Measurements from ENCODE around the gene SCARF2.
"Not testable (repeated sequence)": the region's sequence is repeated elsewhere in the genome, so short reads cannot be mapped to it uniquely, and the experiment has no call there.

Gene SCARF2

GRCh38 chr22:20392365-20392881, 45.2 kb downstream of the SCARF2 start:
- not testable (repeated sequence) for DNase-seq

DNA sequence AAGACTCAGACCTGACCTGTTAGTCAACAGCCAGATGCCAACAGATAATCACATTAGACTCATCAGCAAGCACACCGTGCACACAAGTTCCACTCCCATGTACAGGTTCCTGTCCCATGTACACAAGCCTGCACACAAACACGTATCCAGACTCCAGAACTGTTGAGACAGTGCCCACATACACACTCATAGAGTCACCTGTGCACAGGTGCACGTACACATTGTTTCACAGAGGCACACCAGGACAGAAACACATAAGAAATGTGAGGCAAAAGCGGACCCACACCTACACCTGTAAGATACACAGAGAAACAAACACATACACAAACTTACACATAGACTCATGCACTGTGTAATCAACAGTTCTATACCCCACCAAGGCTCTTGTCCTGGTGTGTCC, 46.4 kb downstream of the SCARF2 start:
- no peak for DNase-seq

DNA sequence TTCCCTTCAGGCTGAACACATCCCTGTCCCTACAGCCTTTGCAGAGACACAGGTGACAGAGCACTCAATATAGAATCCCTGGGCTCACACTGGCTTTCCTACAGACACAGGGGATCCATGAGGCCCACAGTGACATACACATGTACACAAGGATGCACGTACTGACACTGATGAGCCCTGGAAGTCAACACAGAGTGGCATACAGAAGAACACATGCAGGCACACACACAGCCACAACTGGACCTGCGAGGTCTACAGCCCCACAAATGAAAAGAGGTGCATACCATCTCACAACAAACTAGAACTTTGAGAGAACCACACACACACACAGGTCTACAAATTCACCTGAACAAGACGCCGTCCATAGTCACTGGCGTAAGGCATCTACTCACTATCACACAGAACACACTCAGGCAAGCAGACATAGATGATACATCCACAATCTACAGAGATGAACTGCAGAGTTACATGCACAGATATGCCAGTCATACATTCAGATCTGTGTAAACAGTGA, 47.2 kb downstream of the SCARF2 start:
- no peak for DNase-seq

DNA sequence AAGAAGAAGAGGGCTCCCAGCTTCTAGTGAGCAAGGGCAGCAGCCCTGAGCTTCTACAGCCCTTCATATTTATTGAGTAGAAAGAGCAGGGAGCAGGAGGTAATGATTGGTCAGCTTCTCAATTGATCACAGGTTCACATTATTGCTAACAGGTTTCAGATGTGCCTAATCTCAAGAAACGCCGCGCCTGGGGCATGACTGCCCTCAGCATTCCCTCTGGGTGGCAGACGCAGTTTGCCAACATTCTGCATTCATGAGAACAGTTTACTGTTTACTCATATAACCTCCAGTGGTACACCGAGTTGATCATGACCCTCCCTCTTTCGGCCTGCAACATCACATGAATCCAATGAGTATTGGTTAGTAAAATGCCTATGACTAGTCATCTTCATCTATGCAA, 48.3 kb downstream of the SCARF2 start:
- no peak for DNase-seq

GRCh38 chr22:20388200-20388599, 49.4 kb downstream of the SCARF2 start:
- no peak for DNase-seq

DNA sequence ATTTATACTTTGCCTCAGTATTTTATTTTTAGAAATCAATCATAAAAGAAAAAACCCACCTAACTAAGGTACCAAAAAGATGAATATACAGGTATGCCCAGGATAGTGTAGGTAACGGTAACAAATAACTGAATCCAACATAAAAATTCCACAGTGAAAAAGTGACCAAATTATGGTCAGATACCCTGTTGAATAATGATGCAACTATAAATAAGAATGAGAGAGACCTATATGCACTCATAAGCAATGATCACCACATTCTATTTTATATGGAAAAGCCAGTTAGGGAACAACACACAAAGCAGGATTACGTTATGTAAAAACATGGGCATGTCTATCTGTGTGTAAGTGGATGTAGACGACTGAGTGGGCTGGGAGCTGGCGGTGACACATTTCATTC, 50.7 kb downstream of the SCARF2 start:
- DNase-seq: no peak

DNA sequence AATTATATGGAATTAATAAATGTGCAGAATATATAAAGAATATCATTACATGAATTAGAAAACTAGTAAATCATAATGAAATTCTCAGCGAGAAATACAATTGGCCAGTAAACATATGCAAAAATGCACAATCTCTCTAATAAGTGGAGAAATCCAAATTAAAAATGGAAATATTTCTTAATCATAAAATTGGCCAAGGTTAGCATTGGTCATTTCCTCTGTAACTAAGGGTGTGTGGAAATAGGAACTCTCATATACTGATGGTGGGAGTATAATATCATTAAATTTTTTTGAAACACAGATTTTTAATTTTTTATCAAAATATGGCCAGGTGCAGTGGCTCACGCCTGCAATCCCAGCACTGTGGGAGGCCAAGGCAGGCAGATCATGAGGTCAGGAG, 51.3 kb downstream of the SCARF2 start:
- no peak for DNase-seq

DNA sequence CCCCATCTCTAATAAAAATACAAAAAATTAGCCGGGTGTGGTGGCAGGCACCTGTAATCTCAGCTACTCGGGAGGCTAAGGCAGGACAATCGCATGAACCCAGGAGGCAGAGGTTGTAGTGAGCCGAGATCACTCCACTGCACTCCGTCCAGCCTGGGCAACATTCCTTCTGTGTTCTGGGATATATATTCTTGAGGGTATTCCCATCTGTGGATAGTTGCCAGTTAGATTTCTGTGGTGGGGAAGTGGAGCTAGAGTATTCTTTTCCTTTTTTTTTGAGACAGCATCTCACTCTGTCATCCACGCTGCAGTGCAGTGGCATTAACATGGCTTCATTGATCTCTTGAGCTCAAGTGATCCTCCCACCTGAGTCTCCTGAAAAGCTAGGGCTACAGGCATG, 52.8 kb downstream of the SCARF2 start:
- DNase-seq: no peak

DNA sequence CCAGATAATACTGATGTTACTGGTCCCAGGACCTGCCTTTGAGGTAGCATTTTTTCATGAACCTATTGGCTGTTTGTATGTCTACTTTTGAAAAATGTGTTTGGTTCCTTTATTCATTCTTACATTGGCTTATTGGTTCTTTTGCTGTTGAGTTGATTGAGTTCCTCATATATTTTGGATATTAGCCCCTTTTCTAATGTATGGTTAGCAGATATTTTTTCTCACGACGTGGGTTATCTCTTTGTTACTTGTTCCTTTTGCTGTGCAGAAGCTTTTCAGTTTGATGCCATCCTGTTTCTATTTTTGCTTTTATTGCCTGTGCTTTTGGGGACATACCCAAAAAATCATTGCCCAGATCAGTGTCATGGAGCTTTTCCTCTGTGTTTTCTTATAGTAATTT, 53.5 kb downstream of the SCARF2 start:
- no peak for DNase-seq

DNA sequence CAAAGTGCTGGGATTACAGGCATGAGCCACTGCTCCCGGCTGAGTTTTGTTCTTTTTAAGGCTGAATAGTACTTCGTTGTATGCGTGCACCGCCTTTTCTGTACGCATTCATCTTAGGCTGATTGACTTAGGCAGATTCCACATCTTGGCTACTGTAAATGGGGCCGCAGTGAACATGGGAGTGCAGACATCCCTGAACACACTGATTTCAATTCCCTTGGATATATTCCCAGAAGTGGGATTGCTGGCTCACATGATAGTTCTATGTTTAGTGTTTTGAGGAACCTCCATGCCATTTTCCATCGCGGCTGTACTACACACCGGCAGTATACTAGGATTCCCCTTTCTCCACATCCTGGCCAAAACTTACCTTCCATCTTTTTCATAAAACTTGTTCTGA, 54.1 kb downstream of the SCARF2 start:
- no peak for DNase-seq

DNA sequence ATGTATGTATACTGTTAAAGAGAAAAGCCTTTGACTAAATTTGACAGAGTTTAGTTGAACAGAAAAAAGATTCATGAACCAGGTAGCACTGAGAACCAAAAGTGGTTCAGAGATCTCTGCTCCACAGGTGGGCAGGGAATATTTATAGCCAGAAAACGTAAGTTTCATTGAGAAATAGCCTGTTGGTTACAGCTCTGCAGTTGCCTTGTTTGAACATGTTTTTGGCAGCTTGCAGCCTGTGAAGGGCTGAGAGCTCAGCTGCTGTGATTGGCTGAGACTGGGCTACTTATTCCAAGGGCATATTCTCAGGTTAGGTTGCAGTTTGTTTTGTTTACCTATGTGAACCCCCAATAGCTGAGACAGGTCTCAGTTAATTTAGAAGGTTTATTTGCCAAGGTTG, 57.1 kb downstream of the SCARF2 start:
- no peak for DNase-seq

- not testable (repeated sequence) for DNase-seq
Observed at GRCh38 chr22:20378684-20379083, 58.9 kb downstream of the SCARF2 start.

- no peak for DNase-seq
Observed at GRCh38 chr22:20378110-20378509, 59.5 kb downstream of the SCARF2 start.

DNA sequence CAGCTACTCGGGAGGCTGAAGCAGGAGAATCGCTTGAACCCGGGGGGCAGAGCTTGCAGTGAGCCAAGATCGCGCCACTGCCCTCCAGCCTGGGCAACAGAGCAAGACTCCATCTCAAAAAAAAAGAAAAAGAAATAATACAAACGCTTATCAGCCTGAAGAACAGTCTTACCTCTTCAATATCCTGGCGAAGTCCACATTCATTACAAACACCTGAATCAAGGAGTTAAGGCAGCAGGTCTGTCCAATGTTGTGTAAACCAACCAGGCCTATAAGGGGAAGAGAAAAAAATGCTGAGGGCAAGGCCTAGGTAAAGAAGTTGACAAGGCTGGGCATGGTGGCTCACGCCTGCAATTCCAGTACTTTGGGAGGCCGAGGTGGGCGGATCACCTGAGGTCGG, 60.6 kb downstream of the SCARF2 start:
- not testable (repeated sequence) for DNase-seq

- DNase-seq: not testable (repeated sequence)
Observed at GRCh38 chr22:20376281-20376680, 61.3 kb downstream of the SCARF2 start.
